ENCODE data around the gene MMP15. TPM values are rescaled to one million over a fixed set of nuclear protein-coding genes. Genes with fewer than 3 reads are reported as not detected.
A peak's percentile ranks its signal among the peaks of the same experiment; 100 is the strongest.

MMP15 gene
- total RNA-seq, 1 donor from 2014 or later, result 7.2 TPM

GRCh38 chr16:58026705-58027160 is 1.2 kb downstream of the MMP15 start:
- Histone ChIP-seq H3K27me3 (peaks cover 23% of the 10 kb centered on the region), H3K4me2 (peak overlapping the region; percentile 98), H2AFZ (replicated peaks) (peak overlapping the region; percentile 27), H3K36me3 (no peaks in the 10 kb centered on the region), H3K4me1 (peaks cover 33% of the 10 kb centered on the region), H3K79me2 (ENCODE audit: low read depth) (peaks cover 15% of the 10 kb centered on the region), H3K4me3 (peak overlapping the region; percentile 97), H3K9ac (peak overlapping the region; percentile 50), H3K27ac (no peak overlapping the region), H3F3A (ENCODE audit: low read depth) (peaks cover 29% of the 10 kb centered on the region), H4K20me1 (ENCODE audit: low read depth) (peaks cover 43% of the 10 kb centered on the region), H3K9me3 (ENCODE audit: low read depth) (no peaks in the 10 kb centered on the region)
- Mint-ChIP-seq H3K4me3 (peak overlapping the region; percentile 81), H3K4me1 (peaks cover 22% of the 10 kb centered on the region), H3K27ac (no peak overlapping the region), H3K9me3 (no peaks in the 10 kb centered on the region), H3K27me3 (ENCODE audit: insufficient read depth, low read depth) (peaks cover 27% of the 10 kb centered on the region), H3K36me3 (no peaks in the 10 kb centered on the region)
- peak; percentile 66 for DNase-seq (ENCODE audit: low spot score)
- peak; percentile 3 for TF ChIP-seq EZH2 (IDR thresholded peaks at IDR 0.05)
- TF ChIP-seq CTCF (IDR thresholded peaks at IDR 0.05), result peak; percentile 14
- TF ChIP-seq EZH2phosphoT487 (IDR thresholded peaks at IDR 0.05), result peak; percentile 27

- no peak overlapping the region for H3K27ac Mint-ChIP-seq
- Histone ChIP-seq H3F3A (ENCODE audit: low read depth) (peaks cover 29% of the 10 kb centered on the region), H4K20me1 (ENCODE audit: low read depth) (peaks cover 46% of the 10 kb centered on the region), H3K4me2 (peak overlapping the region; percentile 98), H3K4me3 (peak overlapping the region; percentile 97), H3K27me3 (peaks cover 23% of the 10 kb centered on the region), H3K36me3 (no peaks in the 10 kb centered on the region), H3K4me1 (peaks cover 33% of the 10 kb centered on the region), H3K9ac (no peak overlapping the region), H3K27ac (no peak overlapping the region), H3K79me2 (ENCODE audit: low read depth) (peaks cover 15% of the 10 kb centered on the region), H3K9me3 (ENCODE audit: low read depth) (no peaks in the 10 kb centered on the region), H2AFZ (replicated peaks) (peak overlapping the region; percentile 27)
- H3K4me1 Mint-ChIP-seq, result peaks cover 25% of the 10 kb centered on the region
- peak; percentile 87 for DNase-seq (ENCODE audit: low spot score)
- H3K27me3 Mint-ChIP-seq (ENCODE audit: insufficient read depth, low read depth), result peaks cover 27% of the 10 kb centered on the region
- no peaks in the 10 kb centered on the region for H3K9me3 Mint-ChIP-seq
- no peaks in the 10 kb centered on the region for H3K36me3 Mint-ChIP-seq
- no peak for TF ChIP-seq CTCF (IDR thresholded peaks at IDR 0.05)
- TF ChIP-seq EZH2phosphoT487 (IDR thresholded peaks at IDR 0.05), result no peak
- TF ChIP-seq EZH2 (IDR thresholded peaks at IDR 0.05), result no peak
- peak overlapping the region; percentile 81 for H3K4me3 Mint-ChIP-seq
Measured at GRCh38 chr16:58027161-58027915, 1.8 kb downstream of the MMP15 start.

- Histone ChIP-seq H3K27ac (no peak overlapping the region), H3K4me3 (peak overlapping the region; percentile 97)
- H3K27ac Mint-ChIP-seq, result no peak overlapping the region
Measured at GRCh38 chr16:58027916-58028455, 2.4 kb downstream of the MMP15 start.

More at GRCh38 chr16:58027916-58028455, 2.4 kb downstream of the MMP15 start:
- peaks cover 27% of the 10 kb centered on the region for H3K27me3 Mint-ChIP-seq (ENCODE audit: insufficient read depth, low read depth)
- DNase-seq (ENCODE audit: low spot score), result no peak
- Histone ChIP-seq H3K79me2 (ENCODE audit: low read depth) (peaks cover 15% of the 10 kb centered on the region), H3K9ac (no peak overlapping the region), H3K27me3 (peaks cover 23% of the 10 kb centered on the region), H4K20me1 (ENCODE audit: low read depth) (peaks cover 50% of the 10 kb centered on the region), H3K36me3 (no peaks in the 10 kb centered on the region), H3K4me1 (peaks cover 36% of the 10 kb centered on the region), H2AFZ (replicated peaks) (no peak overlapping the region), H3K4me2 (peak overlapping the region; percentile 98), H3F3A (ENCODE audit: low read depth) (peaks cover 29% of the 10 kb centered on the region), H3K9me3 (ENCODE audit: low read depth) (no peaks in the 10 kb centered on the region)
- peaks cover 25% of the 10 kb centered on the region for H3K4me1 Mint-ChIP-seq
- TF ChIP-seq EZH2phosphoT487 (IDR thresholded peaks at IDR 0.05) (no peak), EZH2 (IDR thresholded peaks at IDR 0.05) (no peak), CTCF (IDR thresholded peaks at IDR 0.05) (no peak)
- no peaks in the 10 kb centered on the region for H3K9me3 Mint-ChIP-seq
- peak overlapping the region; percentile 78 for H3K4me3 Mint-ChIP-seq
- no peaks in the 10 kb centered on the region for H3K36me3 Mint-ChIP-seq

Measured in neural progenitor cell (in vitro differentiated cells).